Daoy (cell line): ENCODE data around the gene KRTAP19-2. TPM values are rescaled to one million over a fixed set of nuclear protein-coding genes. Genes with fewer than 3 reads are reported as not detected.

Experiments used
- total RNA-seq: library from RNA; depleted of rRNA; stranded (reverse); fragments of >200 nt; shearing (Covaris generic); gene quantifications from 2 replicates; pipeline ENCODE4 v1.2.3, GENCODE V29; 2014; rRNA removed

KRTAP19-2 gene
- total RNA-seq, 1 experiment from 2014 or later, result not detected

Other genes starting within 250 kb of the KRTAP19-2 start
- gene KRTAP24-1, start 204.5 kb downstream of the KRTAP19-2 start, total RNA-seq, result not detected in 2 replicates
- gene KRTAP25-1, start 197.9 kb downstream of the KRTAP19-2 start, total RNA-seq, result not detected in 2 replicates
- gene KRTAP26-1, start 167.1 kb downstream of the KRTAP19-2 start, total RNA-seq, result not detected in 2 replicates
- not detected in 2 replicates for gene KRTAP27-1, start 149.7 kb downstream of the KRTAP19-2 start, total RNA-seq
- not detected in 2 replicates for gene KRTAP23-1, start 138.8 kb downstream of the KRTAP19-2 start, total RNA-seq
- gene KRTAP13-2, start 115.2 kb downstream of the KRTAP19-2 start, total RNA-seq, result not detected in 2 replicates
- not detected in 2 replicates for gene KRTAP13-1, start 91.4 kb downstream of the KRTAP19-2 start, total RNA-seq
- not detected in 2 replicates for gene KRTAP13-3, start 61.5 kb downstream of the KRTAP19-2 start, total RNA-seq
- gene KRTAP13-4, start 57.2 kb downstream of the KRTAP19-2 start, total RNA-seq, result not detected in 2 replicates
- not detected in 2 replicates for gene KRTAP15-1, start 47.2 kb downstream of the KRTAP19-2 start, total RNA-seq
- gene KRTAP19-1, start 7.1 kb downstream of the KRTAP19-2 start, total RNA-seq, result not detected in 2 replicates
- not detected in 2 replicates for gene KRTAP19-3, start 4.6 kb upstream of the KRTAP19-2 start, total RNA-seq
- not detected in 2 replicates for gene KRTAP19-4, start 9.7 kb upstream of the KRTAP19-2 start, total RNA-seq
- not detected in 2 replicates for gene KRTAP19-5, start 14.7 kb upstream of the KRTAP19-2 start, total RNA-seq
- gene KRTAP19-6, start 54.4 kb upstream of the KRTAP19-2 start, total RNA-seq, result not detected in 2 replicates
- not detected in 2 replicates for gene KRTAP19-7, start 73.9 kb upstream of the KRTAP19-2 start, total RNA-seq
- gene KRTAP22-2, start 103.0 kb upstream of the KRTAP19-2 start, total RNA-seq, result not detected in 2 replicates
- gene KRTAP6-3, start 105.0 kb upstream of the KRTAP19-2 start, total RNA-seq, result not detected in 2 replicates
- gene KRTAP6-2, start 111.5 kb upstream of the KRTAP19-2 start, total RNA-seq, result not detected in 2 replicates
- gene KRTAP22-1, start 113.7 kb upstream of the KRTAP19-2 start, total RNA-seq, result not detected in 2 replicates
- gene KRTAP6-1, start 126.5 kb upstream of the KRTAP19-2 start, total RNA-seq, result not detected in 2 replicates
- not detected in 2 replicates for gene KRTAP20-1, start 129.0 kb upstream of the KRTAP19-2 start, total RNA-seq
- not detected in 2 replicates for gene KRTAP20-4, start 133.2 kb upstream of the KRTAP19-2 start, total RNA-seq
- 3.4 TPM in 1 of 2 replicates, not detected in the other for gene KRTAP20-2, start 147.8 kb upstream of the KRTAP19-2 start, total RNA-seq
- gene KRTAP20-3, start 155.4 kb upstream of the KRTAP19-2 start, total RNA-seq, result not detected in 2 replicates
- gene KRTAP21-3, start 231.3 kb upstream of the KRTAP19-2 start, total RNA-seq, result not detected in 2 replicates